ENCODE measurements around the gene GRID2IP.

Gene GRID2IP

DNA sequence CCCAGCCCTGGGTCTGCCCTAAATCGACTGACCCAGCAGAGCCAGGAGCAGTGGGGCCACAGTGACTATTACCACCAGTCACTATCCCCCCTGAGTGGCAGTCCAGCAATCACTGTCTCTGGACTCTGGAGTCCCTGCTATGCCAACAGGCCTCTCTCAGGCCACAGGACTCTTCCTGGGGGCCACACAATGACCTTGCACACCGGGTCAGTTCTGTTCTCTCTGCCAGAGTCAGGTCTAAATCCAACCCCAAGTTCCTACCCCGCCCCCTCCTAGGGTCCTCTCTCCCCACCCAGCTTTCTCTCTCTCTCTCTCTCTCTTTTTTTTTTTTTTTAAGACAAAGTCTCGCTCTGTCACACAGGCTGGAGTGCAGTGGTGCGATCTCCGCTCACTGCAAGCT, 21.6 kb downstream of the GRID2IP start (continued):
- no peak for TF ChIP-seq ZNF391 (tag by site-specific recombination; IDR thresholded peaks at IDR 0.05; ENCODE audit: borderline replicate concordance, low read depth)
- no peak for TF ChIP-seq ZNF324 (tag by site-specific recombination; IDR thresholded peaks at IDR 0.05)
- no peak for TF ChIP-seq ZNF521 (tag by site-specific recombination; IDR thresholded peaks at IDR 0.05)
- TF ChIP-seq ZNF10 (tag by site-specific recombination; IDR thresholded peaks at IDR 0.05) = no peak

DNA sequence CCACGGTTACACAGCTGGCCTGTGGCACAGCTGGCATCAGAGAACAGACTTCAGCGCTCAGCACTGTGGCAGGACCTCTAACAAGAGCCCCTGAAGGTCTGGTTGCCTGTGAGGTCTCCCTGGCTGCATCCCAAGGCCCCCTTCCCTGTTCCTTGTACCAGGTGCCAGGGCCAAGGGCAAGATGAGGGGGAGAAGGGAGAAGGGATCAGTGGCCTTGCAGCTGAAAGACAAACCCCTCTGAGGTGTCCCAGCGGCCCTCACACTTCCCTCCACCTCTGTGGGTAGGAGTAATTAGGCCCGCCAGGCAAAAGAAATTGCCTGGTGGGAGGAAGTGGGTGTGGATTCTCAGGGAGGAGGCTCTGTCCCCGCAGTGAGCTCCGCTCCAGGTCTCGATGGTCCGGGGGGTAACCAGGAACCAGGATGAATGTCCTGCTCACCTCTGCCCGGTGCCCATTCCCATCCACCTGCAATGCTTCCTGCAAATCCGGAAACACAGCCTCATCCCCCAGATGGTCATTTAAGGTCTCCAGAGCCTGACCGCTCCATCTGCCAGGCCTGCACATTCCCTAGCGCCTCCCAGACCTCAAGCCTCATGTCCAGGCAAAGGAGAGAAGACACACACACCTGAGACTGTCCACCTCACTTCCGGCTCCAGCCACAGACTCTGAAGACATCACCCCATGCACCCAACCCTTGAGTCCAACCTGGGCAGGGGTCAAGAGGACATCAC, 22.7 kb downstream of the GRID2IP start:
- POLR2A ChIA-PET = no interaction called here
- no peak overlapping the region for H3K27ac ChIP-seq (ENCODE audit: extremely low read depth, low read depth, low read length)

DNA sequence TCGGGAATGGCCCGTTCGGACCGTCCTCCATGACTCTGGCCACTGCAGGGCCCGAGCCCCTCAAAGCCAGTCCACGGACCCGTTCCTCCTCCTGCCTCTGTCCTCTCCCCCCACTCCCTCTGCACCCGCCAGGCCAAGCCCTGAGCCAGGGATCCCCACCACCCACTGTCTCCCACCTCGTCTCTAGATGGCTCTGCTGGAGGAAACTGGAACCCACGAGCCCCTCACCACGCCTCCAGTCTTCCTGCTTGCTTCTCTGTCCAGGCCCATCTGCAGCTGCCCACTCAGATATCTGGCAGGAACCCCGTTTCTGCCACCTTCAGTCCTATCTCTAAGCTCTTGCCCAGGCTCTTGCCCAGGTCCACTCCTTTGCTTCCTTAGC, 24.3 kb downstream of the GRID2IP start:
- peak; percentile 50; the same call in 1 of the 2 replicates for TF ChIP-seq ZFHX2 (tag by site-specific recombination; conservative IDR thresholded peaks at IDR 0.05)
- TF ChIP-seq KLF16 (tag by site-specific recombination; IDR thresholded peaks at IDR 0.05) = no peak
- peak; percentile 65; the same call in 1 of the 2 replicates for TF ChIP-seq EGR2 (tag by site-specific recombination; IDR thresholded peaks at IDR 0.05; ENCODE audit: low read depth)
- TF ChIP-seq HOXA7 (CRISPR knock-in tag; IDR thresholded peaks at IDR 0.05; ENCODE audit: borderline replicate concordance) = no peak
- TF ChIP-seq HOXD13 (CRISPR knock-in tag; IDR thresholded peaks at IDR 0.05; ENCODE audit: borderline replicate concordance) = no peak
- TF ChIP-seq, protein P1, sequence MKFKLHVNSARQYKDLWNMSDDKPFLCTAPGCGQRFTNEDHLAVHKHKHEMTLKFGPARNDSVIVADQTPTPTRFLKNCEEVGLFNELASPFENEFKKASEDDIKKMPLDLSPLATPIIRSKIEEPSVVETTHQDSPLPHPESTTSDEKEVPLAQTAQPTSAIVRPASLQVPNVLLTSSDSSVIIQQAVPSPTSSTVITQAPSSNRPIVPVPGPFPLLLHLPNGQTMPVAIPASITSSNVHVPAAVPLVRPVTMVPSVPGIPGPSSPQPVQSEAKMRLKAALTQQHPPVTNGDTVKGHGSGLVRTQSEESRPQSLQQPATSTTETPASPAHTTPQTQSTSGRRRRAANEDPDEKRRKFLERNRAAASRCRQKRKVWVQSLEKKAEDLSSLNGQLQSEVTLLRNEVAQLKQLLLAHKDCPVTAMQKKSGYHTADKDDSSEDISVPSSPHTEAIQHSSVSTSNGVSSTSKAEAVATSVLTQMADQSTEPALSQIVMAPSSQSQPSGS (tag by site-specific recombination; IDR thresholded peaks at IDR 0.05; ENCODE audit: low read depth) = no peak
- Histone ChIP-seq H3K36me3 (ENCODE audit: control insufficient read depth in 2 of 2, insufficient read depth in 1 of 2, low read length in 2 of 2) (no peaks in the 10 kb centered on the region), H3K4me3 (ENCODE audit: low read depth, low read length) (no peak overlapping the region), H3K4me1 (ENCODE audit: control insufficient read depth, insufficient read depth, low read length) (no peaks in the 10 kb centered on the region), H3K9me3 (ENCODE audit: control insufficient read depth, insufficient read depth, low read depth, low read length) (no peaks in the 10 kb centered on the region), H3K27ac (ENCODE audit: extremely low read depth, low read depth, low read length) (no peak overlapping the region)
- CTCF ChIA-PET = interaction anchor here (0.8 to 2.0 kb wide), 4 partner anchors 11 to 411 kb away, joined by 3 to 7 read pairs (median 4); no protein-coding TSS in a partner anchor
- POLR2A ChIA-PET = no interaction called here

More for the DNA sequence above, 22.7 kb downstream of the GRID2IP start:
- Histone ChIP-seq H3K4me3 (ENCODE audit: low read depth, low read length) (no peak overlapping the region), H3K9me3 (ENCODE audit: control insufficient read depth, insufficient read depth, low read depth, low read length) (no peaks in the 10 kb centered on the region), H3K4me1 (ENCODE audit: control insufficient read depth, insufficient read depth, low read length) (no peaks in the 10 kb centered on the region), H3K36me3 (ENCODE audit: control insufficient read depth in 2 of 2, insufficient read depth in 1 of 2, low read length in 2 of 2) (no peaks in the 10 kb centered on the region)
- CTCF ChIA-PET = interaction anchor here (2.0 kb wide), 1 partner anchor 13 kb away, joined by 7 read pairs; no protein-coding TSS in a partner anchor
- TF ChIP-seq ZNF404 (tag by site-specific recombination; IDR thresholded peaks at IDR 0.05) (no peak), ZNF626 (tag by site-specific recombination; IDR thresholded peaks at IDR 0.05) (no peak), ZFP69B (tag by site-specific recombination; IDR thresholded peaks at IDR 0.05) (no peak), EGR2 (tag by site-specific recombination; IDR thresholded peaks at IDR 0.05; ENCODE audit: low read depth) (0 out of 2 replicates have a peak, but pooled peaks have one; percentile 19), SCRT2 (tag by site-specific recombination; IDR thresholded peaks at IDR 0.05) (0 out of 2 replicates have a peak, but pooled peaks have one; percentile 20), BCL11B (tag by site-specific recombination; IDR thresholded peaks at IDR 0.05; ENCODE audit: low read depth) (no peak), ZFHX2 (tag by site-specific recombination; conservative IDR thresholded peaks at IDR 0.05) (peak; percentile 30; the same call in 1 of the 2 replicates)
- TF ChIP-seq, protein P2, sequence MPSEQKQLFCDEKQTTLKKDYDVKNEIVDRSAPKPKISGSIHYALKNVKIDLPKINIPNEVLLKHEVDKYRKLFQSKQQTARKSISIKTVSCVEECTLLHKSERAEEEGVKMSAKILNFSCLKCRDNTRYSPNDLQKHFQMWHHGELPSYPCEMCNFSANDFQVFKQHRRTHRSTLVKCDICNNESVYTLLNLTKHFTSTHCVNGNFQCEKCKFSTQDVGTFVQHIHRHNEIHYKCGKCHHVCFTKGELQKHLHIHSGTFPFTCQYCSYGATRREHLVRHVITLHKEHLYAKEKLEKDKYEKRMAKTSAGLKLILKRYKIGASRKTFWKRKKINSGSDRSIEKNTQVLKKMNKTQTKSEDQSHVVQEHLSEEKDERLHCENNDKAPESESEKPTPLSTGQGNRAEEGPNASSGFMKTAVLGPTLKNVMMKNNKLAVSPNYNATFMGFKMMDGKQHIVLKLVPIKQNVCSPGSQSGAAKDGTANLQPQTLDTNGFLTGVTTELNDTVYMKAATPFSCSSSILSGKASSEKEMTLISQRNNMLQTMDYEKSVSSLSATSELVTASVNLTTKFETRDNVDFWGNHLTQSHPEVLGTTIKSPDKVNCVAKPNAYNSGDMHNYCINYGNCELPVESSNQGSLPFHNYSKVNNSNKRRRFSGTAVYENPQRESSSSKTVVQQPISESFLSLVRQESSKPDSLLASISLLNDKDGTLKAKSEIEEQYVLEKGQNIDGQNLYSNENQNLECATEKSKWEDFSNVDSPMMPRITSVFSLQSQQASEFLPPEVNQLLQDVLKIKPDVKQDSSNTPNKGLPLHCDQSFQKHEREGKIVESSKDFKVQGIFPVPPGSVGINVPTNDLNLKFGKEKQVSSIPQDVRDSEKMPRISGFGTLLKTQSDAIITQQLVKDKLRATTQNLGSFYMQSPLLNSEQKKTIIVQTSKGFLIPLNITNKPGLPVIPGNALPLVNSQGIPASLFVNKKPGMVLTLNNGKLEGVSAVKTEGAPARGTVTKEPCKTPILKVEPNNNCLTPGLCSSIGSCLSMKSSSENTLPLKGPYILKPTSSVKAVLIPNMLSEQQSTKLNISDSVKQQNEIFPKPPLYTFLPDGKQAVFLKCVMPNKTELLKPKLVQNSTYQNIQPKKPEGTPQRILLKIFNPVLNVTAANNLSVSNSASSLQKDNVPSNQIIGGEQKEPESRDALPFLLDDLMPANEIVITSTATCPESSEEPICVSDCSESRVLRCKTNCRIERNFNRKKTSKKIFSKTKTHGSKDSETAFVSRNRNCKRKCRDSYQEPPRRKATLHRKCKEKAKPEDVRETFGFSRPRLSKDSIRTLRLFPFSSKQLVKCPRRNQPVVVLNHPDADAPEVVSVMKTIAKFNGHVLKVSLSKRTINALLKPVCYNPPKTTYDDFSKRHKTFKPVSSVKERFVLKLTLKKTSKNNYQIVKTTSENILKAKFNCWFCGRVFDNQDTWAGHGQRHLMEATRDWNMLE (tag by site-specific recombination; conservative IDR thresholded peaks at IDR 0.05; ENCODE audit: low read depth) = no peak

Measured in HEK293 (cell line).